Activated CD4-positive, CD25-positive, alpha-beta regulatory T cell treated with anti-CD3 and anti-CD28 coated beads, Interleukin-2, amount 50 U/mL, for 24 hours (primary cell): Measurements from ENCODE around the gene MALL.
"Not testable (repeated sequence)": the region's sequence is repeated elsewhere in the genome, so short reads cannot be mapped to it uniquely, and the experiment has no call there.

ENCODE experiments used
- ATAC-seq, 2 donors: fragments of 150-1000 bp; cut with Tn5 transposase; one replicate each; pipeline ENCODE4 v1.10.0; 2021; ENCODE audit warnings: mild to moderate bottlenecking in 1 of 2, moderate library complexity in 1 of 2

MALL gene

DNA sequence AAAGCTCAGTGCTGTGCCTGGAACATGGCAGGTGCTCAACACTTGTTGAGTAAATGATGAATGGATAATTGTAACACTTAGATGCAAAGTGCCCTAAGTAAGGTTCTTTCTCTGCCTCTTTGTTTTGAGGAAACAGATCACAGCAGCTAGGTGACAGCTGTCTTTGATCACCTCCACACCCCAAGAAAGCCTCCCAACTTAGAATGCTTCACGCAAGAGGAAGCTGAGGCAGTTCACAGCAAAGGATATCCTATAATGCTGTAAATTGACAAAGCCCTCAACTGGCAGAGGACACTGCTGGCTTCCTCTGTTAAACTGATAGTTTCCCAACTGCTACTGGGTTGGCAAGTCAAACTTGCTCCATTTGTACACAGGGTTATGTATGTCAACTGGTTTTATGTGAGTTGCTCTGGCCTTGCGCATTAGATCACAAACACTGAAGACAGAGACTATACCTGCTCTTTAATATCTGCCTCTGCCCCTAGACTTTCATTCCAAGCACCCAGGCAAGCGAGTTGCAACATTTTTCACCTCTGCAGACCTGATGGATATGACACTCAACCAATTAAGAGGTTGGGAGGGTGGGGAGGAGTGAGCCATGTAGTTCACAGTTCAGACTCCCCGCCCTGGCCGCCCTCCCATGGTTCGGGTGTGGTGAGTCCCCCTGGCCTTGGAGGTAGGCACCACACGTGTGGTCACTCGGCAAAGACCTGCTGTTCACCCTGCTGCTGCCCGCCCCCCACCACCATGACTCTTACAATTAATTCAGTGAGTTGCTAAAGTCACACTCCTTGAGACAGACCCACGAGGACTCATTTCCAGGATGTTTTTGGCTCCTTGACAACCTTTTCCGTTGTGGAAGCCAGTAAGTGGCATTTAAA is 4.8 kb upstream of the MALL start:
- no peak for ATAC-seq

DNA sequence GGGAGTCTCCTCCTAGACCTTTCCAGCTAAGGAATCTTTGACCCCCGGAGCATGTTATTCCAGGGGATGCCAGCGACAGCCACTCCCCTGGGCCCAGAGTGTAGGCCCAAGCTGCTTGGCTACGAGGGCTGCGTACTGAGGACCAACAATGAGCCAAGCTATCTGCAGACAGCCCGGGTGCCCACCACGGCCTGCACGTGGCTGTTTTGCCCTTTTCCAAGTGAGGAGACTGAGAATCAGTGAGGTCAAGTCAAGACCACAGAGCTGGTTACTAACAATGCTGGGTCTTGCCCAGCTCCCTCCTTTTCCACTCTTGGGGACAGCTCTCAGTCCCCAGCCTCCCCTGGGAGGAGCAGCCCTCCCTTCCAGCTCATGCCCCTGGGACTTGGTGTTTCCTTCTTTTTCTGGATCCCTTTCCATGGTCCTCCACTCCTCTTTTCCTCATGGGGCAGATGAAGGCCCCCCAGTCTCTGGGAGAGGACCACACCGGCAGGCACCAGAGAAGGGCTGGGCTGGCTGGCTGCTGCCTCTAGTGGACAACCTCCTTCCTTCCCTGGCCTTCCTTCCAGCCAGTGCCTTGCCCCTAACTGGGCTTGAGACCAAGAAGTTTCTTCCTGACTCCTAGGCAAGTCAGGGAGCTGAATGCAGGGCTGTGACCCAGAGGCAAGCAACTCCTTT is 550 bp upstream of the MALL start:
- ATAC-seq = no peak

DNA sequence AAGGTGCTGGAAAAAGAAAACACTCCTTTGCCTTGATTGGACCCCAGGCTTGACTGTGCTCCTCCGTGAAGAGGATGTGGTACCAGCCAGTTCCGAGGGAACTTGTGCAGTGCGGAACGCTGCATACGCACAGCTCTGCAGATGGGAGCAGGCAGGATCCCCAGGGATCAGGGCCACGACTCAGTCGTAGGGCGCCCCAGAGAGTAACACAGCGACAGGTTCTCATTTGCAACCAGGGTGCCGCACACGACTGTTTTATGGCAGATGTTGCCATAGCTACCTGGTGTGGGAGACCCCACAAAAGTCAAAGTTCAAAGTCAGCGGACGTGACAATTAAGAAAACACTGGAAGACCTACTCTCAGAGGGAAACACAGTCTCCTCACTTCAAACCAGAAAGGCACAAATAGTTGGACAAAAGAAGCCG is 779 bp downstream of the MALL start:
- ATAC-seq = no peak

DNA sequence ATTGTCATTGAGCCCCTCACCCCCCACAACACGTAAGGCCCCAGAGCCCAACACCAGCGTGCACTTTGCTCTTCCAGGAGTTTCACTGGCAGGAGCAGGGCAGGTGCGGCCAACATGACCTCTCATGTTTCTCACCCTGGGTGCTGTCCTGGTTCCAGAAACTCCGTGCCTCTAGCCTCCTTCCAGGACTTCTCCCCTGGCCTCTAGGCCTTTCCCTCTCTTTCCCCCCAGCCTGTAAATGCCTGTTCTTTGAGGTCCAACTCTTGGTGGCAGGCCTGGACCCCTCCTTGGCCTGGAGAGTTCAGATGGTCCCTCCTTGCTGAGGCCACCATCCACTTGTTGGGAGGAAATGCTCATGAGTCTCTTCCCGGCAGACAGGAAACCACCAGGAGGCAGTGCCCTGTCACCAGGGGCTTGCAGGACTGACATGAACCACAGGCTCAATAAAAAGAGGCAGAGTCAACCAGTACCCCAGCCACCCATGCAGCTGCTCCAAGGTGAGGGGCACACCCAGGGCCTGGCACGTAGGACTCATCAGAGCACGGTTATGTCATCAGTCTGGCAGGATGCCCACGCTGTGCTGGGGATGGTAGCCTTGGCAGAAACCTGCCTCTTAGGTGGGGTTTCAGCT is 1.5 kb downstream of the MALL start:
- ATAC-seq = no peak

DNA sequence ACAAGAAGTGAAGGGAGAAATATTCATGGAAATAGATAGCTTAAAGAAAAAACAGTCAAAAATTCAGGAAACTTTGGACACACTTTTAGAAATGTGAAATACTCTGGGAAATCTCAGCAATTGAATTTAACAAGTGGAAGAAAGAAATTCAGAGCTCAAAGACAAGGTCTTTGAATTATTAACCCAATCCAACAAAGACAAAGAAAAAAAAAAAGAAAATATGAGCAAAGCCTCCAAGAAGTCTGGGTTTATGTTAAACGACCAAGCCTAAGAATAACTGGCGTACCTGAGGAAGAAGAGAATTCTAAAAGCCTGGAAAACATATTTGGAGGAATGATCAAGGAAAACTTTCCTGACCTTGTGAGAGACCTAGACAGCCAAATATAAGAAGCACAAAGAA is 7.3 kb downstream of the MALL start:
- ATAC-seq = not testable (repeated sequence)

DNA sequence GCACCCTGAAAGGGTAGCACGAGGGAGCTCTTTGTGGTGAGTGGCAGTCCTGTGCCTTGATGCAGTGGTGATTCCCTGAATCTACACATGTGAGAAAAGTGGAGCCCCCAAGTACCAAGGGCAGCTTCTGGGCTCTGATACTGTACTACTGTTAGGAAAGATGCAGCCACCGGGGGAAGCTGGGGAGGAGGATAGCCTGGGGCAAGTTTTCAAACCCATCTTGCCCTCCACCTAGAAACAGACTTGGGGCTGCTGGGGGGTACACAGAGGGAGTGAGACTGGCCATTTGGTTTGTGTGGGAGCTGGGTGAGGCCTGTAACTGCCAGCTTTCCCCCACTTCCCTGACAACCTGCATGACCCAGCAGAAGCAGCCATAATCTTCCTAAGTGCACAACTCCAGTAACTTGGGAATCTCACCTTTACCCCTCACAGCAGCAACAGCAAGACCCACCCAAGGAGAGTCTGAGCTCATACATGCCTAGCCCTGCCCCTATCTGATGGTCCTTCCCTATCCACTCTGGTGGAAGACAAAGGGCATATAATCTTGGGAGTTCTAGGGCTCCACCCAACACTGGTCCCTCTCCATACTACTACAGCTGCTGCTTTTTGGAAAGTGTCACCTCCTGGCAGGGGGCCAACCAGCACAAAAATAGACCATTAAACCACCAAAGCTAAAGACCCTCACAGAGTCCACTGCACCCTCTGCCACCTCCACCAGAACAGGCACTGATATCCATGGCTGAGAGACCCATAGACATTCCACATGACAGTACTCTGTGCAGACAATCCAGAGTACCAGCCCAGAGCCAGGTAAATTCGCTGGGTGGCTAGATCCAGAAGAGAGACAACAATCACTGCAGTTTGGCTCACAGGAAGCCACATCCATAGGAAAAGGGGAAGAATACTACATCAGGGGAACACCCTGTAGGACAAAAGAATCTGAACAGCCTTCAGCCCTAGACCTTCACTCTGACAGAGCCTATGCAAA is 8.2 kb downstream of the MALL start:
- ATAC-seq = no peak

DNA sequence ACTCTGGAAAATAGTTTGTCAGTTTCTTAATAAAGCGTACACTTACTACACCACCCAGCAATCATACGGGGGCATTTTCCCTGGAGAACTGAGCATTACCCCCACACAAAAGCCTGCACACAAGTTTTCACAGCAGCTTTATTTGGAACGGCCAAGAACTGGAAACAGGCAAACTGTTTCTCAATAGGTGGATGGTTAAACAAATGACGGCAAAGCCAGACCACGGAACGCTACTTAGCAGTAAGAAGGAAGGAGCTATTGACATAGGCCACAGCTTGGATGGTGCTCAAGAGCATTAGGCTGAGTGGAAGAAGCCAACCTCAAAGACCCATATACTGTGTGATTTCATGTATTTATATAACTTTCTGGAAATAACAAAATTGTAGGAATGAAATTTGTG is 9.0 kb downstream of the MALL start:
- no peak for ATAC-seq

DNA sequence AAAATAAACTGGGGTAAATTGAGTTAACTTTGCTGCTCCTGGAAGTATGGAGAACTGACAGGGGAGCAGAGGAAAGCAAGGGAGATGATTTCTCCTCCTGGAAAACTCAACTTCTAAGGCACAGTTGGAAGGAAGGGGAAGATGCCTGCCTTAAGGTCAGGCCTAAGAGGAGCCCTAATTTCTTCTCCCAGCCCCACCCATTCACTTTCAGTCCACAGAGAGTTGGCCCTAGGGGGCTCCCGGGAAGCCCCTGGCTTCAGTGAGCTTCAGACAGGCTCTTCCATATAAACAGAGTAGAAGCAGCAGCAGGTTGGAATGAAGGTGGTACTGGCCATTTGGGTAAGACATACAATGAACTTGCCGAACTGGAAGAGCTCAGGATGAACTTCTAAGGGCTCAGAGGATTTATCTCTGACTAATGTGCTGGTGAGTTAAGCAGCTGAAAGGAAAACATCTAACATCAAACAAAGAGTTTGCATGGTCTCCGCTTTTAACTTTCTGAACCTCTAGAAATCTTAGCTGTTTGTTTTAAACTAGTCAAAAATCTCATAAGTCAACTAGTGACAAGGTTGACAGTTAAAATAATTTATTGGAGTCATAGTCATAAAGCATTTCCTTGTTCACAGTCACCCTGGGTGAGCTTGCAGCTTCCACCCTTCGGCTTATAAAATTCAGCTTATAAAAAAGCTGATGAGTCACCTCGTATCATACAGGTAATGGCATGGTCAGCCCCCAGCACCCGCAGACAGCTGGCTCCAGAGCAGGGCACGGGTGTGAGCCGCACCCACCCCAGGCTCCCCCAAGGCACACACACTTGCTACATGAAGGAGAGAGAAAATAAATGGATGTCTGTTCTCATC is 9.8 kb downstream of the MALL start:
- no peak for ATAC-seq

DNA sequence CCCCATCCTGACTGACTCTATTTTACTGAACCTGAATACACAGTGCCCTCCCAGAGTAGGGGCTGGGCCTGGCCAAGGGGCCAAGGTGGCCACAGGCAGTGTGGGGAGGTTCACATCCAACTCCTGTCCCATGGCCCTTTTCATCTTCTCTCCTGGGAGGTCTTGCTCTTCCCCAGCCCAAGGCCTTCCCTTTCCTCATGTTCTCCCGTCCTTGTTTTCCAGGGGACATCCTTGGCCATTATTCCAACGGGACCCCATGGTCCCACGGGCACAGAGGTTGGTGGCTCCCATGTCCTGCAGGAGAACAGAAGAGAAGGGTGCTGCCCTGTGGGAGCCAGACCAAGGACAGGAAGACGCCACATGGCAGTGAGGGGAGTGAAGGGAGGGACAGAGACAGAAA is 10.4 kb downstream of the MALL start:
- ATAC-seq = no peak

DNA sequence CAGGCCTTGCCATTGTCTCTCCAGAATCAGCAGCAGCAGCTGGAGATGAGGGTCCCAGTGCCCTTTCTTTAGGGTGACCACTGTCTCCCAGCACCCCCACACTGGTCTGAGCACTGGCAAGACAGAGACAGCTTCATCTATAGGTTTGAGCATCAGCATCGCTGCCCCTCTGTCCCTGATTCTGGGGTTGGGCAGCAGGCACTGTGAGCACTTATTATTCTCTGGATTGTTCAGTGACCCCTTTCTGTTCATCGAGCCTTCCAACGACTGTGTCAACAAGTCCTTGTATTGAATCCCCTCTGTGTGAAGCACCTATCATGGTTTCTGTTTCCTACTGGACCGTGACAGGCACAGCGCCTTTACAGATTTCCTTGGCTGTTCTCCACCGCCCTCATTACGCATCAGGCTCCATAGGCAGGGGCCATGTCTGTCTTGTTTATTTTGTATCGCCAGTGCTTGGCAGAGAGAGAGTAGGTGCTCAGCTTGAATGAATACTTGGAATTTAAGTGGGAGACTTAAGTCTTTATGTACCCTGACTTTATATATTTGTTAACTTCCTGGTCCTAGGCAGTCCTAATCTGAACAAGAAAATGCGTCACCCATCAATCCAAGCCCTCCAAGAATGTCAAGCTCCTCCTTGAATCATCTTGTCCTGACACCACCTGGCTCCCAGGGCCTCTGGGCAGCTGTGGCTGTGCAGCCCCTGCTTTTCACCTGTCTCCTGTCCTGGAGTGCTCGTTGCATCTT is 11.4 kb downstream of the MALL start:
- no peak for ATAC-seq

DNA sequence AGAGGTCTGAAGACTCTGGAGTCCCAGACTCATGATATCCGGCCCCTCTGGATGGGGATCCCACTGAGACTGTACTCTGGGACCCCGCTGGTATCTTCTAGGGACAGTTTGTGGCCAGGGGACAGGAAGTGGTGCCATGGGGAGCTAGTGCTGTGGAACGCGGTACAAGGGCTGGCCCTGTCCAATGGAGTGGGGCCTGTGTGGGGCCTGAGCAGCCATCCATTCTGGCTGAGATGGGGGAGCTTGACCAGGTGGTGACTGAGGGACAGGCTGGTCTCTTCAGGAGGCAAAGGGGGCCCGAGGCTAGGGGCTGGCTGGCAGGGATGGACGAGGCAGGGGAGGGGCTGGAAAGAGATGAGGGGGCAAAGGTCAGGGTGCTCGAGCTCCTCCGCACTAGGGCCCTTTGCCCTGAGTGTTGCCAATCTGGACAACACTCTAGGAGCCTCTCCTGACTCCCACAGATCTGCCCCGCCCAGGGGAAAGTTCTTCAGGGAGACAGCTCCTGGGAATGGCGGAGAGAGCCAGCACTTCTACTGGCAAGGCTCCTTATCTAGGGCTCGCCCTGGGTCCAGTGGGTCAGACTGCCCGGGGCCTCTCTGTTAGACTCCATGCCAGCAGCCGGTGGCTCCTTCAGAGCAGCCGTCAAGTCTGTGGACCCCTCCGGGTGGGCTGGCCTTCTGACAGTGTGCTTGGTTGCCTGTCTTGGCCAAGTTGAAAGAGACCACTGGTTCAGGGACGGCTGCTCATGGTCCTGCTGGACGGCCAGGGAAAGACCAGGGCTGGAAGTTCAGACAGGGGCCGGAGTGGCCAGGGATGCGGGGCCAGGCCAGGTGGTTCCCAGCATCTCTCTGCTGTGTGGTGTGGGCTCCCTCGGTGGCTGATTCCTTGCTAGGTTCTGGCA is 12.3 kb downstream of the MALL start:
- no peak for ATAC-seq

DNA sequence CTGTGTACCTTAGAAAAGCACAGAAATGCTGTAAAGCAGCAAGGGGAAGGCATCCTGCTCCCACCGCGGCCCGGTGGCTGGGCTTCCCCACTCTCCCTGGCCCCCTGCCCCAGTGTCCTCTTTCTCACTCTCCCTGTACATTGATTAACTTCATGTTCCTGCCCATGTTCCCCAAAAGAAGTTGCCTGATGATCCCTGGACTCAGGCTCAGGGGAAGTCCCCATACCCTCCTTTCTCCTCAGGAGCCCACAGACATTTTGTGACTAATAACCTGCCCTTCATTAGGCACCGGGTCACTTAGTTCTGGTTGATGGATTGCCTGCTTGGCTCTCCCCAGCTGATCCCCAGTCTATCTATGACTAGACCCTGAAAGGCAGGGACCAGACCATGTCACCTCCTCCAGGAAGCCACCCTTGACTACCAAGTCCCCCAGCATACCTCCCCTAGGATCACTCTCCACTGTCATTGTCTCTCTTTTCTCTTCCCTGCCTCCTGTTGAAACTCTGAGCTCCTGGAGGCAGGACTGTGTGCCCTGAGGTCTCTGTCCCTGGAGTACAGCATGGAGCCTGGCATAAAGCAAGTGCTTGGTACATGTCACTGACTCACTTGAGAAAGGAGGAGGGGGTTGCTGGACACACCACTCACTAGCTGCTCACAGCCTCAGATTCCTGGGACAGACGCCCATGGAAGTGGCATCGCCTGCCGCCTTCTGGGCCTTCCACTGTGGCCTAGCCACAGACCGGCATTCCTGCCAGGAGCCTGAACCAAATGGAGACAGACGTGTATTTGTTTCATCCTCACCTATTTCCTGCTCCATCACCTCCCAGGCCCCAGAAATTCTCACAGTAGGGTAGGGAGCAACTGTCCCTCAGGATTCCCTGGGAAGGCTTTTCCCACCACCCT is 13.5 kb downstream of the MALL start:
- no peak for ATAC-seq

DNA sequence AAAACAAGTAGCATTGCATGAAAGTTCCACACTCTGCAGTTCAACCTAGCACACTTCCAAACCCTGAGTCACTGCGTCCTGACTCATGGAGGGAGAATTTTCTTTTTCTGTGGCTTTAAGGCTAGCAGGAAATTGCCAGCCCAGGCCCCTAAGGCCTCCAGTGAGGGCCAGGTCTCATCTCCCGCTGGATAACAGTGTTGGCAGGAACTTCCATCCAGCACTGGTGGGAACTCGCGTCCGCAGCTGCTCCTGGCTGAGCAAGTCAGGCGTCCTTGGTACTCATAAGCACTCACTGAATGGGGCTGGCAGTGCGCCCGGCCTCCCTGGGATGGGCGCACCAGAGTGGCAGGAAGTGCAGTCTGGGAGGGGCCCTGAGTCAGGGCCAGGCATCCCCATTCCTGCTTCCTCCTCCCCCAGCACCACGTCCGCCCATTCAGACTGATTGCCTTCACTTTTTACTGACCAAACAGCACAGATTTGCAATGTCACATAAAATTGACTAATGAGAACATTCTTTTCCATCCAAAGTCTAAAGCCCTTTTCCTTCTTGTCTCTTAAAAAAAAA is 14.3 kb downstream of the MALL start:
- ATAC-seq = no peak

DNA sequence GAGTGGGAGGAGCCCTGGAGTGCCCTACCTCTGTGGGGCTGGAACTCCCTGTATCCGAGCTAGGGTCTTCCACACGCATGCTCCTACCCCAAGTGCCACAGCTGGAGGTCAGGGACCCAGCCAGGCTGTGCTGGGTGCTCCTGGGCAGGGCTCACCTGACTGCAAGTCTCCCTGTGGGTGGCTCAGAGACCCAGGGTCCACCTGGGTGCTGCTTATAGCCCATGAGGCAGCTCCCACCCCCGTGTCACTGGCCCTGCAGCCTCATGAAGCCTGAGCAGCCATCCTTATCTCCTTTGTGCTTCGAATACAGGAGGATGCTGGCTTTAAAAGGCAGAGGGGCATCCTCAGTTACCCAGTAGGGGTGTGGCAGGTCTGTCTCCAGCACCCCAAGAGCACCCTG is 14.7 kb downstream of the MALL start:
- ATAC-seq = not testable (repeated sequence)

DNA sequence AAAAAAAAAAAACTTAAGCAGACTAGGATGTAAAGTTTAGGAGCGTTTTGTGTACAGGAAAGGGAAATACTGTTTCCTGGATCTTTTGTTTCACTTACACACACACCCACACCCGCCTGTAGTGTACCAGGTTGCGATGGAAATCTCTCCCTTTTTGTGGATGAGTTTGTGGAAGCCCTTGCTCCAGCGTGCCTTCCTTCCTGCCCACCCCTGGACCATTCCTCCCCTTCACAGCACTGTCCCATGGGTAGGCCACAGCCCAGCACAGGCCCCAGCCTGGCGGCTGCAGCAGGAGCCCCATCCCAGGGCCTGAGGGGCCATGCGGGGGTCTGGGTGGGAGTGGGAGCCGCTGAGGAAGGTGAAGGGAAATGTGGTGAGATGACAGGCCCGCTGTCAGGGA is 15.1 kb downstream of the MALL start:
- no peak for ATAC-seq

DNA sequence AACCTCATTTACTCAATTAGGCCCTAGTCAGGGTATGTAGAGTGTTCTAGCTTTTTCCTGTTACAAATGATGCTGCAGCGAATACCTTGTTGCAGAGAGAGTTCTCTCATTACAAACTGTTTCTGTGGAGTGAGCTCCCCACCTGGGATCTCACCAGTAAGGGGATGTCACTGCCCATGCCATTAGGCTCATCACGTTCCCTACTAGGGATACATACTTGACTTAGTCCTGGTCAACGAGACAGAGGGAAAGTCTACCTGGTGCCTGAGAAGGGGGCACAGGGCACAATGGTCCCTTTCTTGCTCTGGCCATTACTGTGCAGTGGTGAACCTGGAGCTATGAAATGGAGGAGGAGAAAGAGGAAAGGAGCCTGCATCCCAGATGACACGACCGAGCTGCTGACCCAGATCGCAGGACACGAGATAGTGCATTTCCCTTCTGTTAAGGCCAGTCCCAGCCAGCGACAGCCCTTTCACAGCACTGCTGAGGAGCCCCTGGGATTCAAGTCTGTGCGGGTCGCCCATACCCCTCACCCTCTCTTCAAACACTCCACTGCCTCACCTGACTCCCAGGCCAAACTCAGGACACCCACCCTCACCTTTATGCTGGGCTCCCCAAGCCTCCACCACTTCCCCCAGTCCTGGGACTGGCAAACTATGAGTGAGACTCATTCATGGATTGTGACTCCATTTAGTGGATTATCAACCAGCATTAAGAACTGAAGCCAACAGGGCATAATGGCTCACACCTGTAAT is 16.0 kb downstream of the MALL start:
- no peak for ATAC-seq

DNA sequence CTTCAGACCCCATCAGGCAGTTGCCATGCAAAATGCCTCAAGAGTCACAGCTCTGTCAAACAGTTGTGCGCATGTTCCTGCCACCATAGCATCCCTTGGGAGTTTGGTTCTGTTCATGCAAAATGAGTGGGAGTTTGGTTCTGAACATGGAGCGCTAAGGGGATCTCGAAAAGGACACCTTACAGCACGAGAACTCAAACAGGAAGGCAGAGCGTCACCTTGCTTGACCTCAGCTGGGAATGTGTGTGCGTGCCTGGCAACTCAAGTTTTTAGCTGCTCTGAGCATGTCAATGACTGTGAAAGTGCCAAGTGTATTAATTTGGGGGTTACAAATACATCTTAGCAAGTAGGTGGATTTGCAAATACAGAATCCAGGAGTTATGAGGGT is 16.6 kb downstream of the MALL start:
- no peak for ATAC-seq
